ENCODE results near the gene DCDC2C. TPM values are rescaled to one million over a fixed set of nuclear protein-coding genes. Genes with fewer than 3 reads are reported as not detected.

Gene DCDC2C
- total RNA-seq, 2 donors from 2014 or later = 5.9 TPM; not detected in 1

- 93% methylated on average over 19 of the region's 19 CpGs for WGBS
- no peak for DNase-seq (ENCODE audit: low spot score)
- intact Hi-C loops (cut with DNase I) = no loop called here
These were observed 35.9 kb downstream of the DCDC2C start for GRCh38 chr2:3739313-3739712.

GRCh38 chr2:3741396-3741795 is 38.0 kb downstream of the DCDC2C start:
- intact Hi-C loops (cut with DNase I) = no loop called here
- Histone ChIP-seq H3K4me3 (no peak overlapping the region), H3K27me3 (replicated peaks; ENCODE audit: insufficient read depth) (no peaks in the 10 kb centered on the region), H3K4me1 (replicated peaks) (no peaks in the 10 kb centered on the region), H3K9me3 (no peaks in the 10 kb centered on the region), H3K36me3 (no peaks in the 10 kb centered on the region), H3K27ac (no peak overlapping the region)
- TF ChIP-seq CTCF (IDR thresholded peaks at IDR 0.05) (no peak), POLR2AphosphoS5 (IDR thresholded peaks at IDR 0.05) (no peak), POLR2A (IDR thresholded peaks at IDR 0.05) (no peak)
- DNase-seq (ENCODE audit: low spot score) = no peak
- 87% methylated on average over 8 of the region's 8 CpGs for WGBS

More at GRCh38 chr2:3739313-3739712, 35.9 kb downstream of the DCDC2C start:
- Histone ChIP-seq H3K27me3 (replicated peaks; ENCODE audit: insufficient read depth) (no peaks in the 10 kb centered on the region), H3K27ac (no peak overlapping the region), H3K4me3 (no peak overlapping the region), H3K9me3 (no peaks in the 10 kb centered on the region), H3K4me1 (replicated peaks) (no peaks in the 10 kb centered on the region), H3K36me3 (no peaks in the 10 kb centered on the region)
- TF ChIP-seq CTCF (IDR thresholded peaks at IDR 0.05) = no peak
- TF ChIP-seq POLR2AphosphoS5 (IDR thresholded peaks at IDR 0.05) = no peak
- no peak for TF ChIP-seq POLR2A (IDR thresholded peaks at IDR 0.05)

GRCh38 chr2:3741867-3742602 is 38.7 kb downstream of the DCDC2C start:
- Histone ChIP-seq H3K4me1 (replicated peaks) (no peaks in the 10 kb centered on the region), H3K27me3 (replicated peaks; ENCODE audit: insufficient read depth) (no peaks in the 10 kb centered on the region), H3K4me3 (no peak overlapping the region), H3K36me3 (no peaks in the 10 kb centered on the region), H3K27ac (no peak overlapping the region), H3K9me3 (no peaks in the 10 kb centered on the region)
- TF ChIP-seq POLR2AphosphoS5 (IDR thresholded peaks at IDR 0.05) (no peak), POLR2A (IDR thresholded peaks at IDR 0.05) (no peak), CTCF (IDR thresholded peaks at IDR 0.05) (no peak)
- intact Hi-C loops (cut with DNase I) = no loop called here
- 94% methylated on average over 13 of the region's 13 CpGs for WGBS
- no peak for DNase-seq (ENCODE audit: low spot score)

GRCh38 chr2:3742743-3743508 is 39.6 kb downstream of the DCDC2C start:
- intact Hi-C loops (cut with DNase I) = no loop called here
- no peaks in the 10 kb centered on the region for H3K27me3 ChIP-seq (replicated peaks; ENCODE audit: insufficient read depth)
- DNase-seq (ENCODE audit: low spot score) = no peak
- no peak overlapping the region for H3K4me3 ChIP-seq
- no peak overlapping the region for H3K27ac ChIP-seq
- no peaks in the 10 kb centered on the region for H3K4me1 ChIP-seq (replicated peaks)
- WGBS = 86% methylated on average over 5 of the region's 5 CpGs
- H3K36me3 ChIP-seq = no peaks in the 10 kb centered on the region
- no peak for TF ChIP-seq POLR2AphosphoS5 (IDR thresholded peaks at IDR 0.05)
- TF ChIP-seq POLR2A (IDR thresholded peaks at IDR 0.05) = no peak
- TF ChIP-seq CTCF (IDR thresholded peaks at IDR 0.05) = no peak
- no peaks in the 10 kb centered on the region for H3K9me3 ChIP-seq

Measured in prostate gland (tissue), 2 donors.